ENCODE results near the gene GPR158.

GPR158 gene

GRCh38 chr10:25177093-25177753 is 2.4 kb downstream of the GPR158 start:
- ChIA-PET POLR2A (no interaction called here), CTCF (no interaction called here)
- Histone ChIP-seq H3K4me1 (ENCODE audit: control extremely low read depth in 1 of 4, control insufficient read depth in 4 of 4, insufficient read depth in 4 of 4, low read length in 3 of 4) (peaks cover 0 to 17% (median 12%) of the 10 kb centered on the region in 4 experiments), H3K4me3 (ENCODE audit: control insufficient read depth in 1 of 7, extremely low read depth in 1 of 7, insufficient read depth in 4 of 7, low read depth in 2 of 7, low read length in 6 of 7) (no peak overlapping the region), H3K27ac (ENCODE audit: insufficient read depth in 1 of 2, low read depth in 1 of 2, low read length in 2 of 2, poor library complexity in 1 of 2, severe bottlenecking in 2 of 2) (no peak overlapping the region), H3K36me3 (ENCODE audit: control insufficient read depth in 4 of 4, insufficient read depth in 4 of 4, low read length in 3 of 4) (no peaks in the 10 kb centered on the region), H3K9me3 (ENCODE audit: control extremely low read depth in 1 of 5, control insufficient read depth in 4 of 5, insufficient read depth in 2 of 5, low read depth in 1 of 5, low read length in 4 of 5) (no peaks in the 10 kb centered on the region), H3K27me3 (replicated peaks in 2 of 5; ENCODE audit: control insufficient read depth in 4 of 5, insufficient read depth in 5 of 5, low read length in 4 of 5) (peaks cover 27 to 61% (median 32%) of the 10 kb centered on the region in 5 experiments)
- DNase-seq, result peak in 1 of 3 donors; percentile 0
- WGBS (ENCODE audit: insufficient coverage), result 30% methylated on average over 2 of the region's 2 CpGs

GRCh38 chr10:25177754-25178135 is 2.9 kb downstream of the GPR158 start:
- Histone ChIP-seq H3K27ac (ENCODE audit: insufficient read depth in 1 of 2, low read depth in 1 of 2, low read length in 2 of 2, poor library complexity in 1 of 2, severe bottlenecking in 2 of 2) (no peak overlapping the region), H3K36me3 (ENCODE audit: control insufficient read depth in 4 of 4, insufficient read depth in 4 of 4, low read length in 3 of 4) (no peaks in the 10 kb centered on the region), H3K9me3 (ENCODE audit: control extremely low read depth in 1 of 5, control insufficient read depth in 4 of 5, insufficient read depth in 2 of 5, low read depth in 1 of 5, low read length in 4 of 5) (no peaks in the 10 kb centered on the region), H3K27me3 (replicated peaks in 2 of 5; ENCODE audit: control insufficient read depth in 4 of 5, insufficient read depth in 5 of 5, low read length in 4 of 5) (peaks cover 27 to 61% (median 32%) of the 10 kb centered on the region in 5 experiments), H3K4me3 (ENCODE audit: control insufficient read depth in 1 of 7, extremely low read depth in 1 of 7, insufficient read depth in 4 of 7, low read depth in 2 of 7, low read length in 6 of 7) (no peak overlapping the region), H3K4me1 (ENCODE audit: control extremely low read depth in 1 of 4, control insufficient read depth in 4 of 4, insufficient read depth in 4 of 4, low read length in 3 of 4) (peaks cover 0 to 17% (median 12%) of the 10 kb centered on the region in 4 experiments)
- DNase-seq, result no peak
- CTCF ChIA-PET, result no interaction called here
- WGBS (ENCODE audit: insufficient coverage), result no CpG with 5 or more reads among the region's 2 CpGs
- POLR2A ChIA-PET, result no interaction called here

- no peaks in the 10 kb centered on the region for H3K9me3 ChIP-seq (ENCODE audit: control extremely low read depth in 1 of 5, control insufficient read depth in 4 of 5, insufficient read depth in 2 of 5, low read depth in 1 of 5, low read length in 4 of 5)
- H3K4me3 ChIP-seq (ENCODE audit: control insufficient read depth in 1 of 7, extremely low read depth in 1 of 7, insufficient read depth in 4 of 7, low read depth in 2 of 7, low read length in 6 of 7), result no peak overlapping the region
- no peak for DNase-seq
- CTCF ChIA-PET, result no interaction called here
- no peak overlapping the region for H3K27ac ChIP-seq (ENCODE audit: insufficient read depth in 1 of 2, low read depth in 1 of 2, low read length in 2 of 2, poor library complexity in 1 of 2, severe bottlenecking in 2 of 2)
- POLR2A ChIA-PET, result no interaction called here
- no peaks in the 10 kb centered on the region for H3K36me3 ChIP-seq (ENCODE audit: control insufficient read depth in 4 of 4, insufficient read depth in 4 of 4, low read length in 3 of 4)
- H3K4me1 ChIP-seq (ENCODE audit: control extremely low read depth in 1 of 4, control insufficient read depth in 4 of 4, insufficient read depth in 4 of 4, low read length in 3 of 4), result peaks cover 0 to 17% (median 12%) of the 10 kb centered on the region in 4 experiments
- peaks cover 25 to 56% (median 33%) of the 10 kb centered on the region in 5 experiments for H3K27me3 ChIP-seq (replicated peaks in 2 of 5; ENCODE audit: control insufficient read depth in 4 of 5, insufficient read depth in 5 of 5, low read length in 4 of 5)
Observed at GRCh38 chr10:25178411-25178810, 3.6 kb downstream of the GPR158 start.

GRCh38 chr10:25180801-25181200 is 6.0 kb downstream of the GPR158 start:
- no peak overlapping the region for H3K27ac ChIP-seq (ENCODE audit: insufficient read depth in 1 of 2, low read depth in 1 of 2, low read length in 2 of 2, poor library complexity in 1 of 2, severe bottlenecking in 2 of 2)
- no peaks in the 10 kb centered on the region for H3K36me3 ChIP-seq (ENCODE audit: control insufficient read depth in 4 of 4, insufficient read depth in 4 of 4, low read length in 3 of 4)
- H3K4me3 ChIP-seq (ENCODE audit: control insufficient read depth in 1 of 7, extremely low read depth in 1 of 7, insufficient read depth in 4 of 7, low read depth in 2 of 7, low read length in 6 of 7), result no peak overlapping the region
- POLR2A ChIA-PET, result no interaction called here
- H3K4me1 ChIP-seq (ENCODE audit: control extremely low read depth in 1 of 4, control insufficient read depth in 4 of 4, insufficient read depth in 4 of 4, low read length in 3 of 4), result peaks cover 0 to 3% (median 0%) of the 10 kb centered on the region in 4 experiments
- H3K9me3 ChIP-seq (ENCODE audit: control extremely low read depth in 1 of 5, control insufficient read depth in 4 of 5, insufficient read depth in 2 of 5, low read depth in 1 of 5, low read length in 4 of 5), result no peaks in the 10 kb centered on the region
- H3K27me3 ChIP-seq (replicated peaks in 2 of 5; ENCODE audit: control insufficient read depth in 4 of 5, insufficient read depth in 5 of 5, low read length in 4 of 5), result peaks cover 20 to 34% (median 24%) of the 10 kb centered on the region in 5 experiments
- CTCF ChIA-PET, result no interaction called here
- DNase-seq, result no peak
- 69% methylated on average over 2 of the region's 2 CpGs for WGBS (ENCODE audit: insufficient coverage)

GRCh38 chr10:25182636-25183035 is 7.8 kb downstream of the GPR158 start:
- Histone ChIP-seq H3K4me1 (ENCODE audit: control extremely low read depth in 1 of 4, control insufficient read depth in 4 of 4, insufficient read depth in 4 of 4, low read length in 3 of 4) (no peaks in the 10 kb centered on the region), H3K27ac (ENCODE audit: insufficient read depth in 1 of 2, low read depth in 1 of 2, low read length in 2 of 2, poor library complexity in 1 of 2, severe bottlenecking in 2 of 2) (no peak overlapping the region), H3K27me3 (replicated peaks in 2 of 5; ENCODE audit: control insufficient read depth in 4 of 5, insufficient read depth in 5 of 5, low read length in 4 of 5) (peaks cover 10 to 16% (median 13%) of the 10 kb centered on the region in 5 experiments), H3K9me3 (ENCODE audit: control extremely low read depth in 1 of 5, control insufficient read depth in 4 of 5, insufficient read depth in 2 of 5, low read depth in 1 of 5, low read length in 4 of 5) (no peaks in the 10 kb centered on the region), H3K4me3 (ENCODE audit: control insufficient read depth in 1 of 7, extremely low read depth in 1 of 7, insufficient read depth in 4 of 7, low read depth in 2 of 7, low read length in 6 of 7) (no peak overlapping the region), H3K36me3 (ENCODE audit: control insufficient read depth in 4 of 4, insufficient read depth in 4 of 4, low read length in 3 of 4) (no peaks in the 10 kb centered on the region)
- ChIA-PET CTCF (no interaction called here), POLR2A (no interaction called here)
- no peak for DNase-seq
- 100% methylated on average over 1 of the region's 3 CpGs for WGBS (ENCODE audit: insufficient coverage)

- 83% methylated on average over 4 of the region's 5 CpGs for WGBS (ENCODE audit: insufficient coverage)
Observed at GRCh38 chr10:25191162-25191895, 16.5 kb downstream of the GPR158 start.

GRCh38 chr10:25198151-25198550 is 23.4 kb downstream of the GPR158 start:
- CTCF ChIA-PET, result no interaction called here
- Histone ChIP-seq H3K9me3 (ENCODE audit: control extremely low read depth in 1 of 5, control insufficient read depth in 4 of 5, insufficient read depth in 2 of 5, low read depth in 1 of 5, low read length in 4 of 5) (no peaks in the 10 kb centered on the region), H3K27me3 (replicated peaks in 2 of 5; ENCODE audit: control insufficient read depth in 4 of 5, insufficient read depth in 5 of 5, low read length in 4 of 5) (peaks cover 0 to 2% (median 0%) of the 10 kb centered on the region in 5 experiments), H3K27ac (ENCODE audit: insufficient read depth in 1 of 2, low read depth in 1 of 2, low read length in 2 of 2, poor library complexity in 1 of 2, severe bottlenecking in 2 of 2) (no peak overlapping the region), H3K4me1 (ENCODE audit: control extremely low read depth in 1 of 4, control insufficient read depth in 4 of 4, insufficient read depth in 4 of 4, low read length in 3 of 4) (no peaks in the 10 kb centered on the region), H3K4me3 (ENCODE audit: control insufficient read depth in 1 of 7, extremely low read depth in 1 of 7, insufficient read depth in 4 of 7, low read depth in 2 of 7, low read length in 6 of 7) (no peak overlapping the region), H3K36me3 (ENCODE audit: control insufficient read depth in 4 of 4, insufficient read depth in 4 of 4, low read length in 3 of 4) (no peaks in the 10 kb centered on the region)
- 100% methylated on average over 1 of the region's 1 CpG for WGBS (ENCODE audit: insufficient coverage)
- POLR2A ChIA-PET, result no interaction called here
- DNase-seq, result no peak

More at GRCh38 chr10:25191162-25191895, 16.5 kb downstream of the GPR158 start:
- Histone ChIP-seq H3K4me3 (ENCODE audit: control insufficient read depth in 1 of 7, extremely low read depth in 1 of 7, insufficient read depth in 4 of 7, low read depth in 2 of 7, low read length in 6 of 7) (no peak overlapping the region), H3K9me3 (ENCODE audit: control extremely low read depth in 1 of 5, control insufficient read depth in 4 of 5, insufficient read depth in 2 of 5, low read depth in 1 of 5, low read length in 4 of 5) (no peaks in the 10 kb centered on the region), H3K36me3 (ENCODE audit: control insufficient read depth in 4 of 4, insufficient read depth in 4 of 4, low read length in 3 of 4) (no peaks in the 10 kb centered on the region), H3K4me1 (ENCODE audit: control extremely low read depth in 1 of 4, control insufficient read depth in 4 of 4, insufficient read depth in 4 of 4, low read length in 3 of 4) (no peaks in the 10 kb centered on the region), H3K27ac (ENCODE audit: insufficient read depth in 1 of 2, low read depth in 1 of 2, low read length in 2 of 2, poor library complexity in 1 of 2, severe bottlenecking in 2 of 2) (no peak overlapping the region), H3K27me3 (replicated peaks in 2 of 5; ENCODE audit: control insufficient read depth in 4 of 5, insufficient read depth in 5 of 5, low read length in 4 of 5) (no peaks in the 10 kb centered on the region)
- no peak for DNase-seq
- CTCF ChIA-PET, result interaction anchor here (0.8 kb wide), 1 partner anchor 10 kb away, joined by 3 read pairs; no protein-coding TSS in a partner anchor
- POLR2A ChIA-PET, result no interaction called here

Measured in common myeloid progenitor, CD34-positive (primary cell).